Measurements from ENCODE around the gene PRPF31. TPM values are rescaled to one million over a fixed set of nuclear protein-coding genes. Genes with fewer than 3 reads are reported as not detected.

PRPF31 gene
- total and polyA plus RNA-seq, 2 of the 4 experiments (the other 2 are of a cell fraction), result 65.4 to 66.1 TPM

- CTCF ChIA-PET, result no interaction called here
- Histone ChIP-seq H3K23ac (ENCODE audit: low read depth, low read length) (no peak overlapping the region), H3K36me3 (ENCODE audit: control insufficient read depth, insufficient read depth, low read length) (peaks cover 56% of the 10 kb centered on the region), H3K9me1 (ENCODE audit: insufficient read depth, low read length) (no peaks in the 10 kb centered on the region), H3K27me3 (ENCODE audit: control insufficient read depth, insufficient read depth, low read length) (no peaks in the 10 kb centered on the region), H4K91ac (ENCODE audit: insufficient read depth, low read depth, low read length) (no peak overlapping the region), H2AK9ac (replicated peaks; ENCODE audit: low read depth, low read length, poor library complexity) (no peak overlapping the region), H2BK15ac (ENCODE audit: low read depth, low read length) (no peak overlapping the region), H3K14ac (replicated peaks; ENCODE audit: low read depth, low read length) (no peak overlapping the region), H2BK5ac (ENCODE audit: low read depth, low read length, poor library complexity, severe bottlenecking) (no peak overlapping the region), H2AFZ (replicated peaks; ENCODE audit: low read length, poor library complexity) (no peak overlapping the region), H4K5ac (ENCODE audit: low read depth, low read length) (no peak overlapping the region), H3K27ac (ENCODE audit: insufficient read depth, low read length) (no peak overlapping the region), H3K9ac (ENCODE audit: low read depth, low read length) (no peak overlapping the region), H3K79me1 (ENCODE audit: low read depth in 1 of 2, low read length in 2 of 2) (no peaks in the 10 kb centered on the region), H4K8ac (ENCODE audit: low read depth in 2 of 2, low read length in 2 of 2) (no peak overlapping the region), H3K4ac (ENCODE audit: low read depth, low read length) (no peak overlapping the region), H3K18ac (ENCODE audit: low read depth, low read length) (no peak overlapping the region), H3K9me3 (ENCODE audit: control insufficient read depth, insufficient read depth, low read length) (no peaks in the 10 kb centered on the region), H3K4me2 (ENCODE audit: low read depth, low read length) (no peak overlapping the region), H3K4me3 (ENCODE audit: insufficient read depth, low read depth, low read length) (no peak overlapping the region), H2BK120ac (ENCODE audit: low read depth, low read length) (no peak overlapping the region), H2AK5ac (ENCODE audit: low read depth, low read length) (no peak overlapping the region), H3K56ac (ENCODE audit: extremely low read depth, insufficient read depth, low read length) (no peak overlapping the region), H4K20me1 (ENCODE audit: insufficient read depth, low read length) (no peaks in the 10 kb centered on the region), H2BK20ac (ENCODE audit: low read depth, low read length) (no peak overlapping the region), H3K4me1 (ENCODE audit: control insufficient read depth, insufficient read depth, low read length) (no peaks in the 10 kb centered on the region)
- in situ Hi-C loops (cut with MboI; ENCODE audit: low sequenced_read_pairs), result loop anchor here (25.0 kb wide), 1 partner anchor 1533 kb away; the partner anchor contains the start of gene U2AF2
- no peak for ATAC-seq (ENCODE audit: low read depth)
- dilution Hi-C loops (cut with HindIII; ENCODE audit: low sequenced_read_pairs, unreplicated experiment), result no loop called here
- no peak for DNase-seq
- BruUV-seq (replicated peaks), result no TSS peak
- POLR2A ChIA-PET (ENCODE audit: unreplicated experiment), result no interaction called here
- intact Hi-C loops (cut with micrococcal nuclease), result no loop called here
- WGBS, 2 experiments (ENCODE audit: extremely low coverage in 2 of 2, insufficient read length in 1 of 2), result 96% methylated on average over 14 of the region's 41 CpGs; no CpG with 5 or more reads in 1 of the 2 experiments
- no peak for TF ChIP-seq RCOR1 (IDR thresholded peaks at IDR 0.05; ENCODE audit: insufficient replicate concordance, low read length)
Observed at GRCh38 chr19:54128796-54129616, 13.5 kb downstream of the PRPF31 start.
